Activated CD8-positive, alpha-beta memory T cell treated with anti-CD3 and anti-CD28 coated beads, Interleukin-2, amount 50 U/mL, for 4 hours (primary cell): Measurements from ENCODE around the gene CGA.

ENCODE experiments used
- DNase-seq: peaks from one replicate; pipeline ENCODE4 v3.0.0-alpha.2; 2020

Gene CGA

GRCh38 chr6:87082160-87082721, 12.7 kb downstream of the CGA start:
- no peak for DNase-seq

GRCh38 chr6:87078983-87079616, 15.8 kb downstream of the CGA start:
- peak; percentile 51 for DNase-seq

GRCh38 chr6:87075168-87075567, 19.7 kb downstream of the CGA start:
- DNase-seq, result no peak

- no peak for DNase-seq
Observed at GRCh38 chr6:87074101-87074621, 20.7 kb downstream of the CGA start.

- DNase-seq, result no peak
Observed at GRCh38 chr6:87071683-87072082, 23.2 kb downstream of the CGA start.

GRCh38 chr6:87070741-87071140, 24.2 kb downstream of the CGA start:
- DNase-seq, result no peak

- no peak for DNase-seq
Observed at GRCh38 chr6:87068795-87069194, 26.1 kb downstream of the CGA start.

- peak; percentile 21 for DNase-seq
Observed at GRCh38 chr6:87066449-87067333, 28.2 kb downstream of the CGA start.

- no peak for DNase-seq
Observed at GRCh38 chr6:87065117-87065516, 29.8 kb downstream of the CGA start.

GRCh38 chr6:87059943-87060342, 35.0 kb downstream of the CGA start:
- no peak for DNase-seq

- DNase-seq, result no peak
Observed at GRCh38 chr6:87054143-87054833, 40.6 kb downstream of the CGA start.

- no peak for DNase-seq
Observed at GRCh38 chr6:87053312-87053711, 41.6 kb downstream of the CGA start.

- no peak for DNase-seq
Observed at GRCh38 chr6:87049779-87050178, 45.1 kb downstream of the CGA start.

- DNase-seq, result no peak
Observed at GRCh38 chr6:87045521-87046075, 49.3 kb downstream of the CGA start.

GRCh38 chr6:87040729-87041128, 54.2 kb downstream of the CGA start:
- no peak for DNase-seq
